Measurements from ENCODE around the gene AASDH. TPM values are rescaled to one million over a fixed set of nuclear protein-coding genes. Genes with fewer than 3 reads are reported as not detected.

AASDH gene
- total and polyA plus RNA-seq, 2 of the 4 experiments (the other 2 are of a cell fraction), result 4.7 to 12.0 TPM

- Histone ChIP-seq H3K79me1 (ENCODE audit: low read depth in 1 of 2, low read length in 2 of 2) (no peaks in the 10 kb centered on the region), H2BK15ac (ENCODE audit: low read depth, low read length) (no peak overlapping the region), H2AK9ac (replicated peaks; ENCODE audit: low read depth, low read length, poor library complexity) (no peak overlapping the region), H2AFZ (replicated peaks; ENCODE audit: low read length, poor library complexity) (no peak overlapping the region), H3K23ac (ENCODE audit: low read depth, low read length) (no peak overlapping the region), H2BK5ac (ENCODE audit: low read depth, low read length, poor library complexity, severe bottlenecking) (no peak overlapping the region), H4K8ac (ENCODE audit: low read depth in 2 of 2, low read length in 2 of 2) (no peak overlapping the region), H2AK5ac (ENCODE audit: low read depth, low read length) (no peak overlapping the region), H2BK20ac (ENCODE audit: low read depth, low read length) (no peak overlapping the region), H3K9ac (ENCODE audit: low read depth, low read length) (no peak overlapping the region), H3K4ac (ENCODE audit: low read depth, low read length) (no peak overlapping the region), H3K4me1 (ENCODE audit: control insufficient read depth, insufficient read depth, low read length) (no peaks in the 10 kb centered on the region), H4K5ac (ENCODE audit: low read depth, low read length) (no peak overlapping the region), H3K56ac (ENCODE audit: extremely low read depth, insufficient read depth, low read length) (no peak overlapping the region), H3K9me1 (ENCODE audit: insufficient read depth, low read length) (0 out of 2 replicates have a peak, but pooled peaks cover 3% of the 10 kb centered on the region), H3K9me3 (ENCODE audit: control insufficient read depth, insufficient read depth, low read length) (no peaks in the 10 kb centered on the region), H3K36me3 (ENCODE audit: control insufficient read depth, insufficient read depth, low read length) (no peaks in the 10 kb centered on the region), H3K27me3 (ENCODE audit: control insufficient read depth, insufficient read depth, low read length) (0 out of 2 replicates have a peak, but pooled peaks cover 2% of the 10 kb centered on the region), H3K14ac (replicated peaks; ENCODE audit: low read depth, low read length) (no peak overlapping the region), H4K91ac (ENCODE audit: insufficient read depth, low read depth, low read length) (no peak overlapping the region), H3K27ac (ENCODE audit: insufficient read depth, low read length) (no peak overlapping the region), H3K4me3 (ENCODE audit: insufficient read depth, low read depth, low read length) (no peak overlapping the region), H3K18ac (ENCODE audit: low read depth, low read length) (no peak overlapping the region), H4K20me1 (ENCODE audit: insufficient read depth, low read length) (no peaks in the 10 kb centered on the region), H2BK120ac (ENCODE audit: low read depth, low read length) (no peak overlapping the region), H3K4me2 (ENCODE audit: low read depth, low read length) (no peak overlapping the region)
- TF ChIP-seq NFE2L2 (IDR thresholded peaks at IDR 0.05; ENCODE audit: low read depth, low read length) (no peak), RAD21 (IDR thresholded peaks at IDR 0.05; ENCODE audit: low read length) (no peak), FOS (IDR thresholded peaks at IDR 0.05; ENCODE audit: low read depth, low read length) (no peak), CHD1 (IDR thresholded peaks at IDR 0.05; ENCODE audit: low read depth, low read length) (no peak)
- TF ChIP-seq, protein P1, sequence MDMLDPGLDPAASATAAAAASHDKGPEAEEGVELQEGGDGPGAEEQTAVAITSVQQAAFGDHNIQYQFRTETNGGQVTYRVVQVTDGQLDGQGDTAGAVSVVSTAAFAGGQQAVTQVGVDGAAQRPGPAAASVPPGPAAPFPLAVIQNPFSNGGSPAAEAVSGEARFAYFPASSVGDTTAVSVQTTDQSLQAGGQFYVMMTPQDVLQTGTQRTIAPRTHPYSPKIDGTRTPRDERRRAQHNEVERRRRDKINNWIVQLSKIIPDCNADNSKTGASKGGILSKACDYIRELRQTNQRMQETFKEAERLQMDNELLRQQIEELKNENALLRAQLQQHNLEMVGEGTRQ (IDR thresholded peaks at IDR 0.05; ENCODE audit: low read depth, low read length), result no peak
- DNase-seq (no peak), ATAC-seq (ENCODE audit: low read depth) (no peak)
- CTCF ChIA-PET, result interaction anchor here (0.7 kb wide), 1 partner anchor 546 kb away, joined by 7 read pairs; no protein-coding TSS in a partner anchor
- BruUV-seq (replicated peaks), result no TSS peak
- no CpG with 5 or more reads among the region's 5 CpGs for WGBS, 2 experiments (ENCODE audit: extremely low coverage in 2 of 2, insufficient read length in 1 of 2)
- dilution Hi-C loops (cut with HindIII; ENCODE audit: low sequenced_read_pairs, unreplicated experiment), result no loop called here
- POLR2A ChIA-PET (ENCODE audit: unreplicated experiment), result interaction anchor here (0.6 kb wide), 1 partner anchor 938 kb away, joined by 5 read pairs; no protein-coding TSS in a partner anchor
- in situ Hi-C loops (cut with MboI; ENCODE audit: low sequenced_read_pairs), result loop anchor here (25.0 kb wide), 1 partner anchor 527 kb away; no protein-coding TSS in a partner anchor
- intact Hi-C loops (cut with micrococcal nuclease), result no loop called here
These were observed 76.7 kb downstream of the AASDH start for GRCh38 chr4:56310401-56311125.

All from IMR-90 (cell line).